Tibial nerve (tissue), 4 donors: ENCODE results near the gene POLE2.

Source experiments
- CTCF ChIP-seq, 5 experiments: fragments of 200-600 bp in 3 of 5; fragments of 450-650 bp in 2 of 5; sonication (generic) in 3 of 5; IDR thresholded peaks; one replicate each; pipeline ENCODE4 v1.5.1; 2016 to 2019; ENCODE audit warnings: antibody characterized with exemption in 5 of 5, mild to moderate bottlenecking in 3 of 5, moderate library complexity in 2 of 5
- EP300 ChIP-seq, 2 donors: sonication (generic); formaldehyde crosslinking; IDR thresholded peaks; one replicate each; pipeline ENCODE4 v1.6.1; 2017; ENCODE audit warnings: antibody characterized with exemption in 2 of 2, mild to moderate bottlenecking in 1 of 2

GRCh38 chr14:49623387-49623786 lies 64.6 kb downstream of the POLE2 start:
- TF ChIP-seq CTCF (IDR thresholded peaks at IDR 0.05) = no peak
- no peak for TF ChIP-seq EP300 (IDR thresholded peaks at IDR 0.05)
